Skin of body (tissue), 2 donors: ENCODE data around the gene SPATA16. TPM values are rescaled to one million over a fixed set of nuclear protein-coding genes. Genes with fewer than 3 reads are reported as not detected.
"Not testable (repeated sequence)": the region's sequence is repeated elsewhere in the genome, so short reads cannot be mapped to it uniquely, and the experiment has no call there.

Experiments
- DNase-seq: peaks from one replicate; lab custom pipeline; 2025; lab: John Stamatoyannopoulos, UW
- total RNA-seq: library from RNA; depleted of rRNA; stranded (reverse); fragments of >200 nt; gene quantifications from one replicate; pipeline ENCODE4 v1.2.3, GENCODE V29; 2014

The SPATA16 gene
- total RNA-seq: not detected

DNA sequence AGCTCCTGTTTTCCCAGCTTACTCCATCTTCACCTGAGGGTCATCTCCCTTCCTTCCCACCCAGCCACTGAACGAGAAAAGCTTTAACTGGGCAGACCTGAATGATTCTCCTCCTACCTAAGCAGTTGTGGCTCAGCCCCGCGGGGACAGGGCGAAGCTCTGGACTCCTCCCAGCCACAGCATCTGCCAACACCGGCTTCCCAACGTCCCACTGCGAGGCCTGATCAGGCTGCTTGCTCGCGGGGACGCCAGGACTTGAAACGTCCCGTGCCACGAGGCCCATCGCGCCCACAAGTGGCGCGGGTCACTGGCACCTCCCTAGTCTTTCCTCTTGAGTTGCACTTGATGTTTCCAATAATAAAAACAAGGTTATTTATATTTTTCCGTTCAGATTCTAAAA, at the start of gene SPATA16:
Gene SPATA16 (minus strand): TSS at position 250 of the 400 bp plus-strand sequence. CDS start 23,504 bp downstream, outside the sequence.
- no peak for DNase-seq

DNA sequence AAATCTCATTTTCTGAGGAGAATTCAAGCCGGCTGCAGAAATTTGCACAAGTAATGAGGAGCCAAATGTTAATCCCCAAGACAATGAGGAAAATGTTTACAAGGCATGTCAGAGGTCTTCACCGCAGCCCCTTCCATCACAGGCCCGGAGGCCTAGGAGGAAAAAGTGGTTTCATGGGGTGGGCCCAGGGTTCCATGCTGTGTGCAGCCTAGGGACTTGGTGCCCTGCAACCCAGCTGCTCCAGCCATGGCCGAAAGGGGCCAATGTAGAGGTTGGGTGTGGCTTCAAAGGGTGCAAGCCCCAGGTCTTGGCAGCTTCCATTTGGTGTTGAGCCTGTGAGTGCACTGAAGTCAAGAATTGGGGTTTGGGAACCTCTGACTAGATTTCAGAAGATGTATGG, 42.0 kb upstream of the SPATA16 start:
- not testable (repeated sequence) for DNase-seq

DNA sequence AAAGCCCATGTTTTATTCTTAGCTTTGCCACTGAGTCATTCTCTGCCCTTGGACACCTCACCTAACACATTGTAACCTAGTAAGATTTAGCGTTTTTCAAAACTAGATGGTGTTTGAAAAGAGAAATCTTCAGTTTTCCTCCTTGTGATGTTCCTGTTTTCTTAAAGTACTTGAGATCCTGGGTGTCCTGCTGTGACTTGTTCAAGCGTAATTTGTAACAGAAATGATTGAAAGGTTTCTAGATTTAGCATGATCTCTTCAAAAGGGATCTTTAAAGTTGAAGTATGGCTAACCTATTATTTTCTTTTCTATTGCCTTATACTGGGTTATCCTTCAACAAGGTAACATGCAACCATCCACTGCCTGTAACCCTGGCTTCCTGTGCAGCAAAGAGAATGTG, 32.6 kb upstream of the SPATA16 start:
- DNase-seq: no peak

DNA sequence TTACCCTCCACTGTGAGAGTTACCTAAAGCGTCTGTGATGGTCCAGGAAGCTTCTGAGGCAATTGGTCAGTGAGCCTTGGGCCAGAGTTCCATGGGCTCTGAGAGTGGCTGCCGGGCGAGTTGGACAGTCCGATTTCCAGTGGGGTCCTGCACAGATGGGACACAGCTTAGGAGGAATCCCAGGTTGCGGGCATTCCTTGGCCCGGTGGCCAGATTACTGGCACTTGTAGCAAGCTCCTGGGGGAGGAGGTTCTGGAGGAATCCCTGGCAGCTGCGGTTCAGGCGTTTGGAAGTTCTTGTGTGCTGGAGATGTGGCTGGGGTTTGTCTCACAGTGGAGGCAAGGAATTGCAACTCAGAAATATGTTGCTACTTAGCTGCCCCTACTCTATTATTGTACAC, 18.1 kb upstream of the SPATA16 start:
- not testable (repeated sequence) for DNase-seq

DNA sequence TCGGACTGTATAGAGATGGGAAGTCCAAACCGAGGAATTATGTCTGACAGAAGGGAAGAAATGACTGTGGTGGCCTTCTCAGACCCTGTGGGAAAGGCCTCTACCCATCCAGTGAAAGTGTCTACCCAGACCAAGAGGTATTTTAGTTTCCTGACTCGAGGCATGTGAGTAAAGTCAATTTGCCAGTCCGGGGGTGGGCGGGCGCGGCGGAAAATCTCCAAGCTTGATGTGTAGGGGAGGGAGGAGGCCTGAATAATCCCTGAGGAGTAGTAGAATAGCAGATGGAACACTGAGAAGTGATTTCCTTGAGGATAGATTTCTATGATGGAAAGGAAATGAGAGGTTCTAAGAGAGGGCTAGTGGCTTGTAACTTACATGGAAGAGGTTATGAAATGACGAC, 15.5 kb upstream of the SPATA16 start:
- not testable (repeated sequence) for DNase-seq

DNA sequence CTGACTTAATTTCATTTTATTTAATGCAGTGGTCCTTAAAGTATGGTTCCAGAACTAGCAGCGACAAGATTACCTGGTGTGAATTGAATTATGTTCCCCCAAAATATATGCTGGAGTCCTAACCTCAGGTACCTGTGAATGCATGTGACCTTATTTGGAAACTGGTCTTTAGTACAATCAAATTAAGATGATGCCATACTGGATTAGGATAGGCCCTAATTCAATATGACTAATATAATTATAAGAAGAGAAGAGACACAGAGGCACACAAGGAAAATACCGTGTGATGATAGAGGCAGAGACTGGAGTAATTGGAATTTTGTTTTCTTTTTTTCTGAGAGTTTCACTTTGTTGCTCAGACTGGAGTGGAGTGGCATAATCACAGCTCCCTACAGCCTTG, 12.6 kb upstream of the SPATA16 start:
- no peak for DNase-seq

DNA sequence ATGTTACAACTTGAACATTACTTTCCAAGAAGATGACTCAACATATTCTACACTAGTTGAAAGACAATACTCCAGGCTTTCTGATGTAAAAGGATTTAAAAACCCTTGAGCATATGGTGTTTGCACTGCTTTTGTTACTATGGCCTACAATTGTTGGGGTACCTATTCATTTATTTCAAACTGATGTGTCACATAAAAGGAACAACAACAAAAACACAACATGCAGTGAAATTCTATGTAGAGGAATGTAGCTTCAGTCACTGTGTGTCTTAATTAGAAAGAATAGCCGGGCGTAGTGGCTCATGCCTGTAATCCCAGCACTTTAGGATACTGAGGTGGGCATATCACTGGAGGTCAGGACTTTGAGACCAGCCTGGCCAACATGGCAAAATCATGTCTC, 1.6 kb downstream of the SPATA16 start:
- DNase-seq: no peak

GRCh38 chr3:173138026-173138425, 3.0 kb downstream of the SPATA16 start:
- DNase-seq: no peak

- DNase-seq: no peak
These were observed 6.0 kb downstream of the SPATA16 start for GRCh38 chr3:173135059-173135458.

DNA sequence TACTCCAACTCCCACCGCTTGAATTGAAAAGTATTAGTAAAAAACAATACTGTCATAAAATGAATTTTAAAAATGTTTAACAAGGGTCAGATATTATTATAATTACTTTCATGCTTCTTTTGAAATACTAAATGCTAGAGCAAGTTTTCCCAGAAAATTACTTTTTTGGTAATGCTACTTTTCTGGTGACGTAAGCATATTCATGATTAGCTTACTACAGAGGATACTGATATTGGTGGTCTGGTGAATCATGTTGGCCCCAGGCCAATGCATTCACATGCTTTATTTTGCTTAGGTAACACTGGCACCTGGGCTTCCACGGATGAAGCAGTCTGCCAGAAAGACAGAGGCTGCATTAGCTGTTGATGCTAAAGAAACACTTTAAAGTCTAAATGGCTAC, 12.4 kb downstream of the SPATA16 start:
- no peak for DNase-seq

GRCh38 chr3:173111321-173111720, 29.7 kb downstream of the SPATA16 start:
- no peak for DNase-seq

DNA sequence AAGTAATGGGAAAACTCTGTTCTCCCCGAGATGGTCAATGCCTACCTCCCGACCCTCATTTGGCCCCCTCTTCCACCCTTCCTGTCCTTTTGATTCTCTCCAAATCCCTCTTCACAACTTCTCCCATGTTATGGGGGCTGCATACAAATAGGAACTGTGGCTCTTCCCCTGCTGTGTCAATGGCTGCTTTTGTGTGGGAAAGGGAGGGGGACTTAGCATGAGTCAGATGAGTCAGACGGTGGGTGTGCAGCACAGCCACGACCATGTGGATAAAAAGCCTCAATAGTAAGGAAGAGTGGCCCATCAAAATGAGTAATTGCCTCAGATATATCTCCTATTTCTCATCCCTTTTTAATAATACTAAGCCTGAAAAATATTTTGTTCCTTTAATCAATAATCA, 31.9 kb downstream of the SPATA16 start:
- DNase-seq: no peak

GRCh38 chr3:173103469-173103868, 37.6 kb downstream of the SPATA16 start:
- DNase-seq: no peak

DNA sequence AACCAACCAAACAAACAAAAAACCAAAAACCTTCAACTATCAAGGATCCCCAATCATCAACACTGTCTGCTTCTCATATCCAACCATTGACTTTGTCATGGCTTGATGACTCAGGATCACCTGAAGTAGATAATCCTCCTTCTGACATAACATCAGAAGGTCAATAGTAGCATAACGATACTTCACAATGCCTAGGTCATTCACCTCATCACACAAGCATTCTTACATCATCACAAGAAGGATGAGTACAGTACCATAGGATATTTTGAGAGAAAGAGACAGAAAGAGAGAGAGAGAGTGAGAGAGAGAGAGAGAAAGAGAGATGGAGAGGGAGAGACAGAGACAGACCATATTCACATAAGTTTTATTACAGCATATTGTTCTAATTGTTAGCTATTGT, 42.1 kb downstream of the SPATA16 start:
- no peak for DNase-seq

GRCh38 chr3:173096994-173097785, 43.8 kb downstream of the SPATA16 start:
- no peak for DNase-seq

DNA sequence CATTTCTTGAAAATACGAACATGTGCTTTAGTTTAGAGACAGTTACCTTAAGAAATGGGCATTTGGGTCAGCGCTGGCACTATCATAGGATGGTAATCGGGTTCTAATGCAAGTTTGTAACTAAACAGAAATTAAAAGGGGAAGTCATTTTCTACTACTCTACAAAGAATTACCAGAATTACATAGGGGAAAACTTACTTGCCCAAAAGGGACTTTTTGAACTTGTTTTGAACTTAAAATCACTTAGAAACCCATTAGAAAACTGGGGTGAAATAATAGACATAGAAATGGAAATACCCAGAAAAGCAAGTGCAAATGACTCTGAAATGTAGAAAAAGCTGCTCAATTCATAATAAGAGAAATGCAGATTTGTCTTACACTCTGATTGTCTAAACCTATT, 44.9 kb downstream of the SPATA16 start:
- DNase-seq: no peak

DNA sequence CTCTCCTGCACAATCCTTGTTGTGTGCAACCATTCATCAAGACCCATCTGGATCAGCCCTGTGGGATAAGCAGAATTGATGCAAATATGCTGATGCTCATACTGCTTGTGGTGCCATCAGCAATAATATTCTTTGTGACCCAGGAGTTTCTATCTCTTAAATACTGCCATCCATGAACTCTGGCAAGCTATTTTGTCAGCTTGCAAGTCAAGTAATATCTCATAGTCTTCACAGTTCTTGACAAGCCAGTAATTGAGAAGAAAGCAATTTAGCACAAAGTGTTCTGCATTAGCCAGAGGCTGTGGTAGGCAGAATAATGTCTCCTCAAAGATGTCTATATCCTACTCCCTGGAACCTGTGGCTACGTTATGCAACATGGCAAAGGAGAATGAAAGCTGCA, 49.0 kb downstream of the SPATA16 start:
- no peak for DNase-seq

DNA sequence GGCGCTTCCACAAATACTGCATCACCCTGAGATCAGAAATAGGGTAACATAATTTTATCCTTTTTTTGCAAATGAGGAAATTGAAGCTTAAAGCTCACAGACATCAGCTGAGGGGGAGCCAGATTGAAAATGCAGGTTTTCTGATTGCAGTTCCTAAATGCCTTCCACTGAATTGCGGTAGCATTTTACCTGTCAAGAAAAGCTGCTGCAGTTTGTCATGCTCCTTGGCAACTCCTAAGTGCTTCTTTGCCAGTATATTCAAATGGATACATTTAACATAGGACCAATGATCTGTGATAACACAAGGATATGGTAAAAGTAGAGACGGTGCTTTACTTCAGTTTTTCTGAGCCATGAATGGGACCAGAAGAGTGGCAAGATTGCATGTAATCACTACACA, 50.5 kb downstream of the SPATA16 start:
- DNase-seq: no peak

- DNase-seq: no peak
These were observed 51.8 kb downstream of the SPATA16 start for GRCh38 chr3:173089283-173089682.

- no peak for DNase-seq
These were observed 62.5 kb downstream of the SPATA16 start for GRCh38 chr3:173078525-173078924.

- no peak for DNase-seq
These were observed 74.7 kb downstream of the SPATA16 start for GRCh38 chr3:173066044-173067004.

DNA sequence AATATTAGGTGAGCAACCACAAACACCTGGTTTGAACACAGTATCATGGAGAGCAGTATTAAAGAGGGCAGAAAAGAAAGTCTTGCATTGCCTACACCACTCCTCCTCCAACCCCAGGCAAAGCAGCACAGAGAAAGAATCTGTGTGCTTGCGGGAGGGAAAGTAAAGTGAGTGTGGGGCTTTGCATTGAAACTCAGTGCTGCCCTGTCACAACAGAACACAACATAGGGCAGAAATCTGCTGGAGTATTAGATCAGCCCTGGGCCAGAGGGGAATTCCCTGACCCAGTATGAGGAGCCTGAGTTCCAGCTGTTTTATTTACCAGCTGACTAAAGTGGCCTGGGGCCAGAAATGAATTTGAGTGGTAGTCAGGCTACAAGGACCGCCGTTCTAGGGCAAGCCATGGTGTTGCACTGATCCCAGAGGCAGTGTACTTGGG, 75.5 kb downstream of the SPATA16 start:
- no peak for DNase-seq
